H9 (cell line): ENCODE measurements around the gene PARP1. TPM values are rescaled to one million over a fixed set of nuclear protein-coding genes. Genes with fewer than 3 reads are reported as not detected.
A peak's percentile ranks its signal among the peaks of the same experiment; 100 is the strongest.

Source experiments
- DNase-seq: peaks from one replicate; pipeline ENCODE4 v3.0.0-alpha.2; 2017
- H2AFZ ChIP-seq: one replicate; pipeline ENCODE4 v1.6.1; 2013; ENCODE audit warnings: mild to moderate bottlenecking, low read length, control low read depth, moderate library complexity
- H2AK5ac ChIP-seq: 2 replicates; pipeline ENCODE4 v1.6.1; 2013; ENCODE audit warnings: low read length, control low read depth, mixed read lengths; ENCODE audit not compliant: insufficient read length
- H2BK120ac ChIP-seq: one replicate; pipeline ENCODE4 v1.6.1; 2013; ENCODE audit warnings: low read depth, mild to moderate bottlenecking, low read length, control low read depth, inconsistent platforms; ENCODE audit not compliant: poor library complexity, severe bottlenecking
- H2BK12ac ChIP-seq: 2 replicates; pipeline ENCODE4 v1.6.1; 2013; ENCODE audit warnings: low read length, control low read depth, mixed read lengths, low read depth; ENCODE audit not compliant: insufficient read length
- H2BK15ac ChIP-seq: 2 replicates; pipeline ENCODE4 v1.6.1; 2013; ENCODE audit warnings: low read depth, low read length, control low read depth
- H2BK20ac ChIP-seq: one replicate; pipeline ENCODE4 v1.6.1; 2013; ENCODE audit warnings: low read depth, mild to moderate bottlenecking, low read length, control low read depth, inconsistent platforms; ENCODE audit not compliant: poor library complexity, severe bottlenecking
- H2BK5ac ChIP-seq: 2 replicates; pipeline ENCODE4 v1.6.1; 2013; ENCODE audit warnings: low read length, control low read depth, mixed read lengths; ENCODE audit not compliant: insufficient read length
- H3K14ac ChIP-seq: 2 replicates; pipeline ENCODE4 v1.6.1; 2013; ENCODE audit warnings: low read length, control low read depth; ENCODE audit not compliant: insufficient read depth
- H3K18ac ChIP-seq: 2 replicates; pipeline ENCODE4 v1.6.1; 2013; ENCODE audit warnings: low read depth, mild to moderate bottlenecking, mixed read lengths, low read length, control low read depth; ENCODE audit not compliant: insufficient read length
- H3K23ac ChIP-seq: 2 replicates; pipeline ENCODE4 v1.6.1; 2013; ENCODE audit warnings: low read length, control low read depth, mixed read lengths, low read depth; ENCODE audit not compliant: insufficient read length
- H3K23me2 ChIP-seq: 2 replicates; pipeline ENCODE4 v1.6.1; 2013; ENCODE audit warnings: low read depth, mild to moderate bottlenecking, mixed read lengths, low read length, control low read depth; ENCODE audit not compliant: insufficient read length, poor library complexity, severe bottlenecking
- H3K27ac ChIP-seq: 2 replicates; pipeline ENCODE4 v1.5.1; 2013; ENCODE audit warnings: low read length, control low read depth, mixed read lengths, low read depth; ENCODE audit not compliant: insufficient read length
- H3K27me3 ChIP-seq: 2 replicates; pipeline ENCODE4 v1.6.1; 2013; ENCODE audit warnings: low read length, control low read depth, inconsistent platforms; ENCODE audit not compliant: insufficient read depth
- H3K4ac ChIP-seq: 2 replicates; pipeline ENCODE4 v1.6.1; 2013; ENCODE audit warnings: low read depth, mild to moderate bottlenecking, control low read depth, inconsistent platforms, low read length, moderate library complexity
- H3K4me1 ChIP-seq: 2 replicates; pipeline ENCODE4 v1.6.1; 2013; ENCODE audit warnings: low read length, control low read depth, inconsistent platforms; ENCODE audit not compliant: insufficient read depth
- H3K4me2 ChIP-seq: 2 replicates; pipeline ENCODE4 v1.6.1; 2013; ENCODE audit warnings: low read length, control low read depth, mixed read lengths; ENCODE audit not compliant: insufficient read length, insufficient read depth
- H3K56ac ChIP-seq: 2 replicates; pipeline ENCODE4 v1.6.1; 2013; ENCODE audit warnings: low read depth, mild to moderate bottlenecking, mixed read lengths, low read length, control low read depth; ENCODE audit not compliant: insufficient read length
- H3K79me1 ChIP-seq: 2 replicates; pipeline ENCODE4 v1.6.1; 2013; ENCODE audit warnings: low read depth, mild to moderate bottlenecking, moderate library complexity, low read length, control low read depth, inconsistent platforms; ENCODE audit not compliant: insufficient read depth, poor library complexity, severe bottlenecking
- H3K79me2 ChIP-seq: 2 replicates; pipeline ENCODE4 v1.6.1; 2013; ENCODE audit warnings: low read length, control low read depth, inconsistent platforms; ENCODE audit not compliant: insufficient read depth
- H3K9ac ChIP-seq: 2 replicates; pipeline ENCODE4 v1.6.1; 2013; ENCODE audit warnings: low read length, control low read depth, mixed read lengths; ENCODE audit not compliant: insufficient read length; ENCODE audit errors: extremely low read depth
- H3K9me3 ChIP-seq: one replicate; pipeline ENCODE4 v1.6.1; 2013; ENCODE audit warnings: low read depth, low read length, inconsistent platforms; ENCODE audit not compliant: control insufficient read depth
- H3T11ph ChIP-seq: one replicate; pipeline ENCODE4 v1.6.1; 2013; ENCODE audit warnings: mild to moderate bottlenecking, low read length, control low read depth, inconsistent platforms
- H4K20me1 ChIP-seq: one replicate; pipeline ENCODE4 v1.6.1; 2013; ENCODE audit not compliant: control insufficient read depth, insufficient read length, insufficient read depth
- H4K5ac ChIP-seq: 2 replicates; pipeline ENCODE4 v1.6.1; 2013; ENCODE audit warnings: low read depth, mild to moderate bottlenecking, mixed read lengths, low read length, control low read depth; ENCODE audit not compliant: insufficient read length
- H4K8ac ChIP-seq: replicated peaks from 2 replicates; pipeline ENCODE4 v1.6.1; 2013; ENCODE audit warnings: low read length, control low read depth, mixed read lengths, low read depth; ENCODE audit not compliant: insufficient read length
- H4K91ac ChIP-seq: 2 replicates; pipeline ENCODE4 v1.6.1; 2013; ENCODE audit warnings: low read depth, mild to moderate bottlenecking, moderate library complexity, mixed read lengths, low read length, control low read depth; ENCODE audit not compliant: insufficient read length
- H3K27ac Mint-ChIP-seq, 3 experiments: 2 replicates in 2 of 3; 3 replicates in 1 of 3; pipeline ENCODE4 v1.8.0; 2020 to 2021; ENCODE audit warnings: mixed read lengths in 3 of 3, mild to moderate bottlenecking in 1 of 3, moderate library complexity in 1 of 3
- H3K27me3 Mint-ChIP-seq: 2 replicates; pipeline ENCODE4 v1.8.0; 2021; ENCODE audit warnings: low read depth, mild to moderate bottlenecking, moderate library complexity, mixed read lengths
- H3K36me3 Mint-ChIP-seq, 3 experiments: 2 replicates in 2 of 3; 3 replicates in 1 of 3; pipeline ENCODE4 v1.8.0; 2020 to 2021; ENCODE audit warnings: low read depth in 3 of 3, mixed read lengths in 3 of 3; ENCODE audit not compliant: insufficient read depth in 1 of 3
- H3K4me1 Mint-ChIP-seq, 2 experiments: 2 replicates each; pipeline ENCODE4 v1.8.0; 2020; ENCODE audit warnings: mixed read lengths in 2 of 2
- H3K4me3 Mint-ChIP-seq, 2 experiments: 2 replicates in 1 of 2; 3 replicates in 1 of 2; pipeline ENCODE4 v1.8.0; 2020 to 2021; ENCODE audit warnings: mild to moderate bottlenecking in 2 of 2, mixed read lengths in 2 of 2, moderate library complexity in 1 of 2
- H3K9me3 Mint-ChIP-seq, 2 experiments: 2 replicates in 1 of 2; 3 replicates in 1 of 2; pipeline ENCODE4 v1.8.0; 2020; ENCODE audit warnings: mild to moderate bottlenecking in 2 of 2, mixed read lengths in 2 of 2, moderate library complexity in 1 of 2
- WGBS: extraction: QIAGEN DNeasy Blood & Tissue Kit; methylation state at CpG from one replicate; pipeline ENCODE4 v1.1.7; 2013; ENCODE audit warnings: missing lambda C conversion rate, low lambda C conversion rate, mixed read lengths; ENCODE audit not compliant: insufficient read length; ENCODE audit errors: extremely low coverage; 5-methylcytosine and 5-hydroxymethylcytosine counted together
- total RNA-seq: library from RNA; stranded (reverse); gene quantifications from 2 replicates; pipeline ENCODE4 v1.2.1, GENCODE V29; 2021
- TF ChIP-seq, protein P1 (sequence below): fragments of 200-600 bp; sonication (generic); conservative IDR thresholded peaks from 3 replicates; pipeline ENCODE4 v1.8.0; 2021; ENCODE audit warnings: antibody characterized with exemption, mild to moderate bottlenecking

Gene PARP1
- total RNA-seq, 1 experiment from 2014 or later: 337 TPM

DNA sequence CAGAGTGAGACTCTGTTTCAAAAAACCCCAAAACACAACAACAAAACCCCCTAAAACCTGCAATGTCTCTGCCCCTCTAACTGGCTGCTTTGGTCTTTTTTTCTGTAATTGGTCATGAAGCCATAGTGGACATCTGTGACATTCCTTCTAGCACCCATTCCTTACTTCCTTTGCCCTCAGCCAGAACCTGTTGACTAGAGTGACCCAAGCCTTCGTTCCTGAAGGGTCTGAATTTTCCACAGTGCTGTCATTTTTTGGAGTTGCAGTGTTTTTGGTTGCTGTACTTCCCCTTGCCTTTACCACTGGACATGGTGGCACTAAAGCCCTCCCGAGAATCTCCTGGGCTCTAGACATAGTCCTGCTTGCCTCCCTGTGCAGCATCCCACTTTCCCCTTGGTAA, 50.5 kb downstream of the PARP1 start:
- no peak overlapping the region for H3K4me2 ChIP-seq
- no peak overlapping the region for H3K23ac ChIP-seq
- no peak for DNase-seq
- H3K27me3 Mint-ChIP-seq: no peaks in the 10 kb centered on the region
- no peak overlapping the region for H2BK120ac ChIP-seq
- H3K27me3 ChIP-seq: no peaks in the 10 kb centered on the region
- H3K79me2 ChIP-seq: no peaks in the 10 kb centered on the region
- H3K4me3 Mint-ChIP-seq: no peak overlapping the region
- H3K27ac Mint-ChIP-seq: peak overlapping the region in 1 of 3 experiments; percentile 35; a peak in 2 of 7 replicates
- H3K14ac ChIP-seq: no peak overlapping the region; the same call in 1 of the 2 replicates
- H3K4me1 Mint-ChIP-seq: peaks cover 7 to 8% of the 10 kb centered on the region in 2 experiments; a peak in 3 of 4 replicates
- WGBS: no CpG with 5 or more reads among the region's 2 CpGs
- H2BK5ac ChIP-seq: no peak overlapping the region
- peaks cover 29 to 65% (median 41%) of the 10 kb centered on the region in 3 experiments; a peak in 6 of 7 replicates for H3K36me3 Mint-ChIP-seq
- TF ChIP-seq, protein P1, sequence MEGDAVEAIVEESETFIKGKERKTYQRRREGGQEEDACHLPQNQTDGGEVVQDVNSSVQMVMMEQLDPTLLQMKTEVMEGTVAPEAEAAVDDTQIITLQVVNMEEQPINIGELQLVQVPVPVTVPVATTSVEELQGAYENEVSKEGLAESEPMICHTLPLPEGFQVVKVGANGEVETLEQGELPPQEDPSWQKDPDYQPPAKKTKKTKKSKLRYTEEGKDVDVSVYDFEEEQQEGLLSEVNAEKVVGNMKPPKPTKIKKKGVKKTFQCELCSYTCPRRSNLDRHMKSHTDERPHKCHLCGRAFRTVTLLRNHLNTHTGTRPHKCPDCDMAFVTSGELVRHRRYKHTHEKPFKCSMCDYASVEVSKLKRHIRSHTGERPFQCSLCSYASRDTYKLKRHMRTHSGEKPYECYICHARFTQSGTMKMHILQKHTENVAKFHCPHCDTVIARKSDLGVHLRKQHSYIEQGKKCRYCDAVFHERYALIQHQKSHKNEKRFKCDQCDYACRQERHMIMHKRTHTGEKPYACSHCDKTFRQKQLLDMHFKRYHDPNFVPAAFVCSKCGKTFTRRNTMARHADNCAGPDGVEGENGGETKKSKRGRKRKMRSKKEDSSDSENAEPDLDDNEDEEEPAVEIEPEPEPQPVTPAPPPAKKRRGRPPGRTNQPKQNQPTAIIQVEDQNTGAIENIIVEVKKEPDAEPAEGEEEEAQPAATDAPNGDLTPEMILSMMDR: no peak
- H4K20me1 ChIP-seq: no peaks in the 10 kb centered on the region
- no peak overlapping the region for H2AK5ac ChIP-seq
- no peak overlapping the region for H3K18ac ChIP-seq
- no peak overlapping the region for H2AFZ ChIP-seq
- H2BK12ac ChIP-seq: no peak overlapping the region
- H3K23me2 ChIP-seq: no peaks in the 10 kb centered on the region
- no peak overlapping the region for H3K9ac ChIP-seq
- H3K9me3 Mint-ChIP-seq: no peaks in the 10 kb centered on the region
- no peak overlapping the region for H3K27ac ChIP-seq
- H3K4me1 ChIP-seq: no peaks in the 10 kb centered on the region
- H4K8ac ChIP-seq: no peak overlapping the region
- H3T11ph ChIP-seq: no peak overlapping the region
- no peak overlapping the region for H4K91ac ChIP-seq
- H2BK15ac ChIP-seq: no peak overlapping the region; the same call in 1 of the 2 replicates
- H3K79me1 ChIP-seq: no peaks in the 10 kb centered on the region
- no peak overlapping the region for H2BK20ac ChIP-seq
- no peaks in the 10 kb centered on the region for H3K9me3 ChIP-seq
- no peak overlapping the region for H4K5ac ChIP-seq
- H3K4ac ChIP-seq: no peak overlapping the region
- H3K56ac ChIP-seq: no peak overlapping the region
